HEK293 (cell line): ENCODE results near the gene ENC1.

Experiments used
- CTCF ChIA-PET: fragments of 350-600 bp; formaldehyde crosslinking; extraction: SDS; loops from one replicate; lab custom pipeline; 2021; ENCODE audit warnings: antibody characterized with exemption; lab: Yijun Ruan, JAX
- POLR2A ChIA-PET: fragments of 300-600 bp; formaldehyde crosslinking; extraction: SDS; loops from one replicate; lab custom pipeline; 2020; ENCODE audit warnings: antibody characterized with exemption, inconsistent platforms; lab: Yijun Ruan, JAX
- H3K27ac ChIP-seq: fragments of 200-500 bp; sonication (Bioruptor generic); 2 replicates; pipeline ENCODE4 v1.5.1; 2014; ENCODE audit warnings: low read depth, low read length, control low read depth, inconsistent platforms; ENCODE audit errors: extremely low read depth
- H3K36me3 ChIP-seq, 2 experiments: fragments of 200-500 bp in 1 of 2; sonication (Bioruptor generic) in 1 of 2; 1 replicate in 1 of 2; 2 replicates in 1 of 2; pipeline ENCODE4 v1.5.1; 2014 to 2017; ENCODE audit warnings: inconsistent platforms in 2 of 2, low read length in 2 of 2; ENCODE audit not compliant: control insufficient read depth in 2 of 2, insufficient read depth in 1 of 2
- H3K4me1 ChIP-seq: fragments of 200-500 bp; sonication (Bioruptor generic); 2 replicates; pipeline ENCODE4 v1.5.1; 2014; ENCODE audit warnings: mild to moderate bottlenecking, low read length, inconsistent platforms; ENCODE audit not compliant: control insufficient read depth, insufficient read depth
- H3K4me3 ChIP-seq: 2 replicates; pipeline ENCODE4 v1.5.1; 2011; ENCODE audit warnings: low read depth, mild to moderate bottlenecking, control low read depth, low read length, moderate library complexity
- H3K9me3 ChIP-seq: fragments of 200-500 bp; sonication (Bioruptor generic); 2 replicates; pipeline ENCODE4 v1.5.1; 2014; ENCODE audit warnings: low read depth, low read length, inconsistent platforms; ENCODE audit not compliant: control insufficient read depth, insufficient read depth
- AEBP2 ChIP-seq: fragments of 450-650 bp; formaldehyde crosslinking; IDR thresholded peaks from 2 replicates; pipeline ENCODE4 v1.5.1; 2016; ENCODE audit warnings: missing biosample characterization, missing genetic modification characterization, borderline replicate concordance
- GLIS1 ChIP-seq: fragments of 450-650 bp; formaldehyde crosslinking; IDR thresholded peaks from 2 replicates; pipeline ENCODE4 v1.5.1; 2016; ENCODE audit warnings: missing biosample characterization, missing genetic modification characterization
- OVOL3 ChIP-seq: fragments of 450-650 bp; formaldehyde crosslinking; IDR thresholded peaks from 2 replicates; pipeline ENCODE4 v1.5.1; 2016; ENCODE audit warnings: missing biosample characterization, missing genetic modification characterization
- PRDM10 ChIP-seq: fragments of 450-650 bp; formaldehyde crosslinking; IDR thresholded peaks from 2 replicates; pipeline ENCODE4 v1.5.1; 2016; ENCODE audit warnings: missing biosample characterization, missing genetic modification characterization
- ZBTB1 ChIP-seq: fragments of 450-650 bp; formaldehyde crosslinking; IDR thresholded peaks from 2 replicates; pipeline ENCODE4 v1.5.1; 2016; ENCODE audit warnings: missing biosample characterization, missing genetic modification characterization
- ZBTB48 ChIP-seq: fragments of 450-650 bp; formaldehyde crosslinking; IDR thresholded peaks from 2 replicates; pipeline ENCODE4 v1.5.1; 2016; ENCODE audit warnings: missing biosample characterization, missing genetic modification characterization
- ZNF140 ChIP-seq: fragments of 450-650 bp; formaldehyde crosslinking; IDR thresholded peaks from 2 replicates; pipeline ENCODE4 v1.5.1; 2016; ENCODE audit warnings: missing biosample characterization, missing genetic modification characterization
- ZNF18 ChIP-seq: fragments of 450-650 bp; formaldehyde crosslinking; IDR thresholded peaks from 2 replicates; pipeline ENCODE4 v1.5.1; 2016; ENCODE audit warnings: missing biosample characterization, missing genetic modification characterization
- ZNF26 ChIP-seq: fragments of 450-650 bp; formaldehyde crosslinking; IDR thresholded peaks from 2 replicates; pipeline ENCODE4 v1.5.1; 2016; ENCODE audit warnings: missing biosample characterization, missing genetic modification characterization
- ZNF311 ChIP-seq: fragments of 450-650 bp; formaldehyde crosslinking; IDR thresholded peaks from 2 replicates; pipeline ENCODE4 v1.5.1; 2017; ENCODE audit warnings: missing biosample characterization, missing genetic modification characterization, borderline replicate concordance
- ZNF398 ChIP-seq: fragments of 450-650 bp; formaldehyde crosslinking; IDR thresholded peaks from 2 replicates; pipeline ENCODE4 v1.5.1; 2017; ENCODE audit warnings: missing biosample characterization, missing genetic modification characterization
- ZNF426 ChIP-seq: fragments of 450-650 bp; formaldehyde crosslinking; IDR thresholded peaks from 2 replicates; pipeline ENCODE4 v1.5.1; 2017; ENCODE audit warnings: missing biosample characterization, missing genetic modification characterization, mild to moderate bottlenecking, inconsistent platforms, moderate library complexity
- ZNF48 ChIP-seq: fragments of 450-650 bp; formaldehyde crosslinking; IDR thresholded peaks from 2 replicates; pipeline ENCODE4 v1.5.1; 2016; ENCODE audit warnings: missing biosample characterization, missing genetic modification characterization
- ZNF529 ChIP-seq: fragments of 450-650 bp; formaldehyde crosslinking; IDR thresholded peaks from 2 replicates; pipeline ENCODE4 v1.5.1; 2017; ENCODE audit warnings: missing genetic modification characterization, missing biosample characterization; ENCODE audit not compliant: insufficient replicate concordance
- ZNF600 ChIP-seq: fragments of 450-650 bp; formaldehyde crosslinking; IDR thresholded peaks from 2 replicates; pipeline ENCODE4 v1.5.1; 2016; ENCODE audit warnings: missing biosample characterization, missing genetic modification characterization
- ZNF76 ChIP-seq: fragments of 450-650 bp; formaldehyde crosslinking; IDR thresholded peaks from 2 replicates; pipeline ENCODE4; 2016; ENCODE audit warnings: low read depth, missing biosample characterization, missing genetic modification characterization, borderline replicate concordance
- ZNF785 ChIP-seq: fragments of 450-650 bp; formaldehyde crosslinking; IDR thresholded peaks from 2 replicates; pipeline ENCODE4 v1.5.1; 2016; ENCODE audit warnings: missing biosample characterization, missing genetic modification characterization
- ZSCAN23 ChIP-seq: fragments of 450-650 bp; formaldehyde crosslinking; IDR thresholded peaks from 2 replicates; pipeline ENCODE4 v1.5.1; 2016; ENCODE audit warnings: missing biosample characterization, missing genetic modification characterization
- TF ChIP-seq, protein P1 (sequence below): fragments of 450-650 bp; formaldehyde crosslinking; IDR thresholded peaks from 2 replicates; pipeline ENCODE4; 2016; ENCODE audit warnings: missing biosample characterization, missing genetic modification characterization

ENC1 gene

DNA sequence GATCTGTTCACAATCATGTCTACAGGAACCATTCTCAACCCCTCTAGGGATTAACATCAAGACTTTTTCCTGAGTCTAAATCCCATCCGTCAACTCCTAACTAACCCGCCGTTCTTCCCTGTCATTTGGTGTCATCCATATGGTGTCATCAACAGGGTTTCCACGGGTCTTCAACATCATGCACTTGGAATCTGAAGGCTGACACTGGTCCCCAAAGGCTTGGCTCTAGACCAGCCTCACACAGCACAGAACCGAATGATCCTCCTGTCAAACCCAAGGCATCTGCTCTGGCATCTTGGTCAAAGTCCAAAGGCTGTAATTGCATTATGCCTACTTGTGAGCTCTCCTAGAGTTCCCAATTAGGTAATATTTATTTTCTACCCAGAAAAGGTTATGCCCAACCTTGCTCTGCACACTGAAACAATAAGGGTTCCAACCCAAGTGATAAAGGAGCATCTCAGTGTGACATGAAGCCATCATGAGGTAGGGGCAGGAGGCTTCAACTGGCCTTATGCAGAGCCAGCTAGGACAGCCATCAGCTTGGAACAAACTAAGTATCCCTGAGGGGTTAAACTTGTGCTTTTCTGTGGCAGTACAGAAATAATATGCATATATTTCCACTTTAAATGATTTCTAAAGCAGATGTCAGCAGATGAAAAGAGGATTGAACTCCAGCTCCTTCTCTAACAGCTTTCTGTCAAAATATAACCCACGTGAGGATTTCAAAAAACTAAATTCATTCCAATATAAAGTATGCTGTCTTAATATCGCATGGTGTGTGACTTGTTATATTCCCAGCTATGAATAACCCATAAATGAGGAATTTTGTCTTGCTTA lies 13.9 kb downstream of the ENC1 start:
- H3K4me1 ChIP-seq, result peaks cover 28% of the 10 kb centered on the region
- H3K36me3 ChIP-seq, result peaks cover 0 to 33% of the 10 kb centered on the region in 2 experiments; a peak in 2 of 3 replicates
- CTCF ChIA-PET, result interaction anchor here (0.8 to 1.3 kb wide), 2 partner anchors 12 to 232 kb away, joined by 4 read pairs; no protein-coding TSS in a partner anchor
- H3K27ac ChIP-seq, result no peak overlapping the region
- no peak for TF ChIP-seq ZNF18 (tag by site-specific recombination)
- TF ChIP-seq GLIS1 (tag by site-specific recombination), result peak; percentile 40; the same call in 1 of the 2 replicates
- 0 out of 2 replicates have a peak, but pooled peaks have one; percentile 36 for TF ChIP-seq ZNF600 (tag by site-specific recombination)
- H3K4me3 ChIP-seq, result no peak overlapping the region
- peaks cover 2% of the 10 kb centered on the region; the same call in 1 of the 2 replicates for H3K9me3 ChIP-seq
- POLR2A ChIA-PET, result interaction anchor here (1.0 to 2.6 kb wide), 2 partner anchors 14 to 17 kb away, joined by 3 to 20 read pairs; partner anchors contain the start of gene ENC1

DNA sequence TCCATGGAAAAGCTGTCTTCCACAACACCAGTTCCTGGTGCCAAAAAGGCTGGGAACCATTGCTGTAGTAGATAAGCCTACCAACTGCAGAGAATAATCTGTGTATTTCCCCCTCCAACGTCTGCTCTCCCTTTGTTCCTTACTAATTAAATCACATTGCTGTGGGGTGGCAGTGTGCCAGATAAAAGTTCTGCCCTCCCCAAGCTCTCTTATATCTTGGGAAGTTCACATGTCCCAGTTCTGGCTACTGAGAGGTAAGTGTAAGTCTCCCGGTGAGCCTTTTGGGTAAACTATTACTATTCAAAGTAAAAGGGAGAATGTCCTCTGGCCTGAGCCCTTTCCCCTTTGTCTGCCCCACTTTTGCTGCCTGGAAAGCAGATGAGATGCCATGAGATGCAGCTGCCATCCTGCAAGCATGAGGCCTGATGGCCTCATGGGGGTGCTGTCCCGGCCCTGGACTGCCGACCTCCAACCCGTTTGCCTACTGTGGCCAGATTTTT lies 14.7 kb downstream of the ENC1 start:
- CTCF ChIA-PET, result interaction anchor here (0.6 to 1.3 kb wide), 7 partner anchors 10 to 1061 kb away, joined by 3 to 5 read pairs (median 3); no protein-coding TSS in a partner anchor
- Histone ChIP-seq H3K36me3 (peaks cover 0 to 33% of the 10 kb centered on the region in 2 experiments; a peak in 2 of 3 replicates), H3K27ac (no peak overlapping the region), H3K9me3 (peaks cover 2% of the 10 kb centered on the region; the same call in 1 of the 2 replicates), H3K4me3 (no peak overlapping the region), H3K4me1 (peaks cover 20% of the 10 kb centered on the region)
- POLR2A ChIA-PET, result interaction anchor here (1.0 to 2.6 kb wide), 2 partner anchors 15 to 16 kb away, joined by 3 to 20 read pairs; partner anchors contain the start of gene ENC1
- TF ChIP-seq ZNF76 (tag by site-specific recombination) (no peak), ZNF529 (no peak), ZSCAN23 (tag by site-specific recombination) (no peak), OVOL3 (tag by site-specific recombination) (no peak), ZBTB1 (tag by site-specific recombination) (no peak), ZBTB48 (tag by site-specific recombination) (no peak), ZNF785 (no peak), ZNF140 (tag by site-specific recombination) (no peak), AEBP2 (tag by site-specific recombination) (no peak), ZNF426 (no peak), ZNF311 (tag by site-specific recombination) (no peak), PRDM10 (tag by site-specific recombination) (peak; percentile 39; the same call in 1 of the 2 replicates), ZNF26 (tag by site-specific recombination) (no peak), ZNF398 (tag by site-specific recombination) (peak; percentile 57), ZNF48 (tag by site-specific recombination) (no peak)
- TF ChIP-seq, protein P1, sequence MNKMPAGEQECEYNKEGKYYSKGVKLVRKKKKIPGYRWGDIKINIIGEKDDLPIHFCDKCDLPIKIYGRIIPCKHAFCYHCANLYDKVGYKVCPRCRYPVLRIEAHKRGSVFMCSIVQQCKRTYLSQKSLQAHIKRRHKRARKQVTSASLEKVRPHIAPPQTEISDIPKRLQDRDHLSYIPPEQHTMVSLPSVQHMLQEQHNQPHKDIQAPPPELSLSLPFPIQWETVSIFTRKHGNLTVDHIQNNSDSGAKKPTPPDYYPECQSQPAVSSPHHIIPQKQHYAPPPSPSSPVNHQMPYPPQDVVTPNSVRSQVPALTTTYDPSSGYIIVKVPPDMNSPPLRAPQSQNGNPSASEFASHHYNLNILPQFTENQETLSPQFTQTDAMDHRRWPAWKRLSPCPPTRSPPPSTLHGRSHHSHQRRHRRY (tag by site-specific recombination), result no peak
